Right lobe of liver (tissue), 4 donors: ENCODE results near the gene TFR2.

Source experiments
- CTCF ChIP-seq, 4 donors: fragments of 200-600 bp in 3 of 4; fragments of 450-650 bp in 1 of 4; IDR thresholded peaks; one replicate each; pipeline versions ENCODE4 v1.5.1 to v1.8.0; 2016 to 2022; ENCODE audit warnings: antibody characterized with exemption in 4 of 4, mild to moderate bottlenecking in 2 of 4
- POLR2A ChIP-seq: fragments of 450-650 bp; IDR thresholded peaks from one replicate; pipeline ENCODE4 v1.6.1; 2017; ENCODE audit warnings: antibody characterized with exemption, mild to moderate bottlenecking
- donor health status: DM: no; HTN: no; CAD: no.
- donor health status: DM: no; HTN: no; CAD: no.
- donor health status: DM: no; HTN: yes; CAD: no.

DNA sequence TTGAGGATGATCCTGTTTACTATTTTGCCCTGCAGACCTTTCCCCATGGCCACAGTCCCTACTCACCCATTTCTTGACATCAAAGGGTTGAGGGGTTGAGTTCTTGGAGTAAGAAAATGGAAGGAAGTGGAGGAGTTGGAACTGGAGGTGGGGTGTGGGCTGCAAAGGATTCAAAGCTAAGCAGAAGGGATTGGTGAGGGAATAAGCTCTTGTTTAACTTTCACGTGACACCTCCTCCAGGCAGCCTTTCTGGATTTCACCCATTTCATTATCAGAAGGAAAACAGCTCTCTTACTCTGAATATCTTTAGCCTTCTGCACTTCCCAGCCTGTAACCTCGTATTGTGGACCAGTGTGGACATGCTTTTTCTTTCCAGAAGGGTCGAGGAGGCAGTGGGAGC, 15.3 kb downstream of the TFR2 start:
- TF ChIP-seq CTCF (IDR thresholded peaks at IDR 0.05) (no peak), POLR2A (no peak)
